GM19043 (cell line): ENCODE data around the gene MCM3AP.
A peak's percentile ranks its signal among the peaks of the same experiment; 100 is the strongest.
"Not testable (repeated sequence)": the region's sequence is repeated elsewhere in the genome, so short reads cannot be mapped to it uniquely, and the experiment has no call there.

ENCODE experiments used
- ATAC-seq: cut with Tn5 transposase; IDR thresholded peaks from one replicate; pipeline ENCODE4 v1.9.1; 2021; ENCODE audit warnings: low read depth; ENCODE audit not compliant: unreplicated experiment

MCM3AP gene

GRCh38 chr21:46245213-46245915, 40.0 kb downstream of the MCM3AP start:
- ATAC-seq, result no peak

GRCh38 chr21:46244602-46245001, 40.8 kb downstream of the MCM3AP start:
- ATAC-seq, result no peak

GRCh38 chr21:46243960-46244361, 41.5 kb downstream of the MCM3AP start:
- no peak for ATAC-seq

DNA sequence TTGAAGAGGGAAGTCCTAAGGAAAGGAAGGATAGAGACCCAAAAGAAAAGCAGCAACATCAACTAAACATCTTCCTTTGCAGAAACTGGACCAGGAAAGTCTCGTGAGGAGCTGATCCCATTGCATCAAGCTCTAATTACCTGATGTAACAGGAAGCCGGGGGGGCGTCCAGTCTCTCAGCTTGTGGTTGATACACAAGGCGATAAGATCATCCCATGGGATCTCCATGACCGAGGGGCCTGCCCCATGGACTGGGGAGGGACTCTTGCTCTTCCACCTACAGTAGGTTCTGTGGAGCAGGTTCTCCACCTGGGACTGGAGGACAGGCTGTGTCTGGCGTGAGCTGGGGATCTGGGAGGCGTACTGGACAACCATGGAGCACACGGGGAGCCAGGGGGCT, 42.1 kb downstream of the MCM3AP start:
- no peak for ATAC-seq

DNA sequence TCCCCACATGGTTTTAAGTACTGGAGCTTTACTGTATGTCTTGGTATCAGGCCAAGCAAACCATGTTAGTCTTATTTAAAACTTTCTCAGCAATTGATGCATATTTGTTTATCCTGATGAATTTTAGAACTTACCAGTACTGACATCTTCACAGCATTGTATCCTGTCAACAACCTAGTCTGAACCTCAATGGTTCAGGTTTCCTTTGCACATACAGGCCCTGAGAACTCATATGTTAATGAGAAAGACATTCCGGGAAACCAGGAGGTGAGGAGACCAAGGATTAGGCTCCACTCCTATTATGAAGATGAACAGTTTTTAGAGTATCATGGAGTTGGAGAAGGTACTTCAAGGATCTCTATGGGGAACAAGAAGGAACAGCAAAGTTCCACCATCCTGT, 43.8 kb downstream of the MCM3AP start:
- ATAC-seq, result not testable (repeated sequence)

GRCh38 chr21:46239817-46240325, 45.5 kb downstream of the MCM3AP start:
- ATAC-seq, result no peak

DNA sequence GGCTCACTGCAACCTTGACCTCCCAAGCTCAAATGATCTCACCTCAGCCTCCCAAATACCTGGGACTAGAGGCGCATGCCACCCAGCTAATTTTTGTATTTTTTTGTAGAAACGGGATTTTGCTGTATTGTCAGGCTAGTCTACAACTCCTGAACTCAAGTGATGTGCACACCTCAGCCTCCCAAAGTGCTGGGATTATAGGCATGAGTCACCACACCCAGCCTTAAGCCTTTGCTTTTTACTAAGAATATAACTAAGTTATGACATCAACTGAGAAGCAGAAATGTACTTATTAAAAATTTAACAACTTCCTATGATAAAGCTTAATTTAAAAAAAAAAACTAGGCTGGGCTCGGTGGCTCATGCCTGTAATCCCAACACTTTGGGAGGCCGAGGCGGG, 47.9 kb downstream of the MCM3AP start:
- ATAC-seq, result no peak

DNA sequence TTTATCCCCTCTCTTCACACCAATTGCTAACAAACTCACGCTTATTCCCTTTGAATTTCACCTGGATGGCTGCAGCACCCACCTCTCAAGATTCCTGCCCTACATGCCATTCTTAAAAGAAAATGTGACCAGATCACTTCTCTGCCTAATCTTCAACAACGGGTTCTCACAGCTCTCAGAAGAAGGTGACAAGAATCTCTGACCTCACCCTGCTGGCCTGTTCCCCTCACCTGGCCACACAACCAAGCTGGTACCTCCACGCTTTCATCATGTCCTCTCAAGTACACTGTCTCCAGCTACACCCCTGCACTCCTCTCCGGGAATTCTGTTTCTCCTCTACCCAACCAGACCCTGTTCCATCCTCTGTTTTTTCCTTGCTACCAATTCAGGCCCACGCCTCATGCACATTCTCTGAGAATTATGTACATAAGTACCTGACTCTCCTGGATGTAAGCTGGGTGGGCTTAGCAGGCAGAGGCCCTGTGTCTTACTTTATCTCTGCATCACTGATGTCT, 50.9 kb downstream of the MCM3AP start:
- ATAC-seq, result no peak

GRCh38 chr21:46229923-46230260, 55.5 kb downstream of the MCM3AP start:
- ATAC-seq, result no peak

GRCh38 chr21:46229133-46229922, 56.1 kb downstream of the MCM3AP start:
- peak; percentile 9 for ATAC-seq

DNA sequence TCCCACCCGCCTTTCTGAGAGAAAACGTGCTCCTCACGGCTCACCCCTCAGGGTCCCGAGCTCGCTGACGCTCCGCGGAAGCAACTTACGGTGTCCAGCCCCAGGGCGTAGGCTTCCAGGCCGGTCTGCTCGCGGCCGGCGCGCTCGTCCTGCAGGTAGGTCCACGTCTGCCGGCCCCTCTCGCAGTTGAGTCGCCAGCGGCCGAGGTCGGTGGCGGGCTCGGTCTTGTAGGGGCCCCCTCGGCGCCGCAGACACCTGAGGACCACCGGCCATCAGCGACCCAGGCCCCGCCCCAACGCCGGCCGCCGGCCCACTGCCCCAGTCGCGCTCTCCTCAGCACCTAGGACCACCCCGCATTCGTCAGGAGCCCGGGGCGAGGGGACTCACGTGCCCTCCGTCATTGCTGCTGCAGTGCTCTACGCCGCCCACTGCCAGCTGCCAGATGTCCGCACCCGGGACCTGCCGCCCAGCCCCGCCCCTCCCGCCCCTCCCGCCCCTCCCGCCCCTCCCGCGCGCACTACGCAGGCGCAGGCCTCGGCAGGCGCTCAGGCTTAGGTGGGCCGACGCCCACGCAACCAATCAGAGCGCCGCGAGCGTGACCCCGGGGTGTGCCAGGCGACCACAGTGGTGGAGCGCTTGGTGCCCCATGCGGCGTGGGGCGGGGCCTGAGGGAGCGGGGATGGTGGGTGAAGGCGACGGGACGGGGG, 56.9 kb downstream of the MCM3AP start, which contains the start of gene LSS:
TSS of gene LSS (minus strand) at position 430 of the 707 bp plus-strand sequence. CDS start at position 401, 29 bp downstream.
- ATAC-seq, result peak; percentile 65

- no peak for ATAC-seq
Observed at GRCh38 chr21:46227811-46228344, 57.5 kb downstream of the MCM3AP start.

DNA sequence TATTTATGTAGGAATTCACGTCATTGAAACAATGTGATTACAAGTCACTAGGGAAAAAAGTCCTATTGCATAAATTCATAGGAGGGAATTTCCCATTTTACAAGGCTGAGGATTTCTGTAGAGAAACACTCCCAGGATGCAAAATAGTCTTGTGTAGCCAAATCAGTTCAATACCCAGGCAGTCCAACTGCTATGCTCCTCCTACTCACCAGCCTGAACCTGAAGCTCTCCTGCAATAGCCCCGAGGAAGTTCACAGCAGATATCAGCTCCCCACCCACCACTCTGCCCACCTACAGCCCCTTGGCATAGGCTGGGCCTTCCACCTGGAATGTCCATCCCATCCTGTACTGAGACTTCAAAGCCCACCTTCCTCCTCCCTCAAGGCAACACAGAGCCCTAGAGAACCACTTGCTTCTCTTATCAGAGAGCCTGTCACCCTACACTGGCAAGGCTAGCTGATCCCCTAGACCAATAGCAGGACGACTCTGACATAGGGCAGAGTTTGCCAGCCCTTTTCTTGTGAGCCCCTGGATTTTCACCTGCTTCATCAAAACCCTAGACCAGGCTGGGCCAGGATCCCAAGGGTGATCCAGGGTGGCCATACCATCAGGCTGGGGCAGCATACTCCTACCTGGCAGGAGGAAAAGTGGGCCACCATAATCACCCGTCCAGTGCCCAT, 58.4 kb downstream of the MCM3AP start:
- ATAC-seq, result no peak

DNA sequence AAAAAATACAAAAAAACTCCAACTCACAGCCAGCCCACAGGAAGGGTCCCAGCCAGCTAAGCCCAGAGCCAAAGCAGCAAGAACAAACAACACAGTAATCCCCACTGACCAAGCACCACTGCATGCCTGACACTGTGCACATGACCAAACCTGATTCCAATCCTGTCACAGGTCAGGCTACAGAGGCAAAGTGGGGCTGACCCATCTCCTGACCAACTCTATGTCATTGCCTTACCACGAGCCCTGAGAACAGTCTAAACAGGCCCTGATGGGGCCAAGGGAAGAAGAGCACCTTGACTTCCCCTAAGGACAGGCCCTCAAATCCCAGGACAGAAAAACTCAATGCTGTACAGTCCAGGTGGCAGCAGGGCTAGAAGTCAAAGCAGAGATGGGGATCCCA, 59.3 kb downstream of the MCM3AP start:
- no peak for ATAC-seq

DNA sequence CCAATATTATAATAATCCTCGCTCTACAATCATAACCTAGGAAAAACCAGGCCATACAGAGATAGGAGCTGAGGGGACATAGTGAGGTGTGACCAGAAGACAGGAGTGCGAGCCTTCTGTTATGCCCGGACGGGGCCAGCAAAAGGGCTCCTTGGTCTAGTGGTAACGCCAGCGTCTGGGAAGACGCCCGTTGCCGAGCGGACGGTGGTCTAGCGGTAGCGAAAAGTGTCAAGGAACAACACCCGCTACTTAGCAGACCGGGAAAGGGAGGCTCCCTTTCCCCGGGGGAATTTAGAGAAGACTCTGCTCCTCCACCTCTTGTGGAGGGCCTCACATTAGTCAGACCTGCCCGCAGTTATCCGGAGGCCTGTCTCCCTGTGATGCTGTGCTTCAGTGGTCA, 61.8 kb downstream of the MCM3AP start:
- not testable (repeated sequence) for ATAC-seq

DNA sequence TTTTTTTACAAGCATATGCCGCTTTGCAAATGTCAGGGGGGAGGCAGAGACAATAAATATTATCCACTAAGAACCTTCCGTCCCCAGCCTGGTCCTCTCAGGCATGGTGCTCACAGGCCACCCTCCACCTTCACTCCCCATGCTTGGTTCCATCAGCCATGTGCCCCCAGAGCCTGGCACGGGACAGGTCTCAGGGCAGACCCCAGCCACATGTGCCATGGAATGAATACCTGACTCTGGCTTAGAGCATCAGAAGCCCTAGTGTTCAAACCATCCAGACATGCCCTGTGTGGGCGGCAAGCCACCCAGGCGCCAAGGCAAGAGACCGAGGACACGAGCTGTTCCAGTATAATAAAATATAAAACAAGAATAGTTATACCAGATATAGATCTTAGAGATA, 62.2 kb downstream of the MCM3AP start:
- ATAC-seq, result no peak

DNA sequence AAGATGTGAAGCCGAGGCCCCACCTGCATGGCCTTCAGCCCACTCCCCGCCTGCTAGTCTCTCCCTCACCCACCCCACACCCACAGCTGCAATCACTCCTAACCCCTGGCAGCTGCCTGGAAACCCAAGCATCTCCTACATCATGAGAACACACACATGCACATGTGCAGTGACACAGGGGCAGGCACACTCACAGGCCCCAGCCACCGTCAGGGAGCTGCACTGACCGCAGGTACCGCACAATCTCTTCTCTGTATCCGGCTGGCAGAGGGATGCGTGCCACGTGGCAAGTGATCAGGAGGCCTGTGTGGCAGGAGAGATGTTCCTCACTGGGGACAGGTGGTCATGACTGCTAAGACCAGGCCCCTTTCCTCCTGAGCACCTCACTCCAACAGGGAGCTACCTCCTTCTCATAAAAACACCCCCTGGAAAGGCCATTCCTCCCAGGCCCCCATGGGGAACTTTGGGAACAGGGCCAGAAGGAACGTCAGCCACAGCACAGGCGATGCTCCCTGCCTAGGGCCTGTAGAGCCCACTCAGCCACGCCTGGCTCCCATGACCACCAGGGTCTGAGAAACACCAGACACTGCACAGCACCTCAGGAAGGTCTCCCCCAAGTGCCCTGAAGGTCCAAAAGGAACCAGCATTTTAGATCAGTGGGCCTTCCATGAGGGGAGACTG, 62.8 kb downstream of the MCM3AP start:
- no peak for ATAC-seq

DNA sequence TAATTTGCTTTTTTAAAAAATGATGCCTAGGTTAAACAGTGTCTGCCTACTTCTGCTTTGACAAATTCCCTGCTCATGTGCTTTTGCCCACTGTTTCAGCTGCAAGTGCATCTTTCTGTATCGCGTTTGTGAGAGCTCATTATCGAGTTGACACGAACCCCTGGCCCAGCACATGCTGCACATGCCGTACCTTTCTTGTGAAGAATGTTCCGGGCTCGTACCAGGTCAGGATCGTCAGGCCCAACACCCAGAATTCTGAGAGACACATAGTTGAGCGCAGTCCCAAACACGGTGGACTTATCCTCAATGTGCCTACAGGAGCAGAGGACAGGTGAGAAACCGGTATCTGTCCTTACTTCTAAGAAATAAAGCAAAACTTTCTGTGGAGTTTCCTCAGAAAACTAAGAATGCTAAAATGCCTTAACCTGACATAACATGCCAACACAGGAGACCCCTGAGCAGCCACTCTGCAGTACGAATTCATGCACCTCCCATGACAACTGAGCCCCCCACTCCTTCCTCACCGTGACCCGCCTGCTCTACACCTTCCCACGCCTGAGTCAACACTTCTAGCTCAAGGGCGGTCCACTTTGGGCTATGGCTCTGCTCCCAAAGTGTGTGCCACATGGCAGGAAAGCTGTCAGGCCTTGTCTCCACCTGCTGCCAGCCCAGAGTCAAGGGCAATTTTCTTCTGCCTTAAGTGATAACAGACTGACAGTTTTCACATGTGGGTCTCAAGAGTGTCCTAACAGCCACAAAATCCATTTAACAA, 63.6 kb downstream of the MCM3AP start:
- no peak for ATAC-seq

DNA sequence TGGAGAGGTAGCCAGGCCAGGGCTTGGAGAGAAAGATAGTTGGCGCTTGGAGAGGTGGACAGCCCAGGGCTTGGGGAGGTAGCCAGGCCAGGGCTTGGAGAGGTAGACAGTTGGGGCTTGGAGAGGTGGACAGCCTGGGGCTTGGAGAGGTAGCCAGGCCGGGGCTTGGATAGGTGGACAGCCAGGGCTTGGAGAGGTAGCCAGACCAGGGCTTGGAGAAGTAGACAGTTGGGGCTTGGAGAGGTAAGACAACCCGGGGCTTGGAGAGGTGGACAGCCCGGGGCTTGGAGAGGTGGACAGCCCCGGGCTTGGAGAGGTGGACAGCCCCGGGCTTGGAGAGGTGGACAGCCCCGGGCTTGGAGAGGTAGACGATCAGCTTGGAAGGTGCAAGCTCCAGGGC, 64.6 kb downstream of the MCM3AP start:
- no peak for ATAC-seq
